GM19025 (cell line): ENCODE measurements around the gene NPAS3.

ENCODE experiments used
- ATAC-seq: cut with Tn5 transposase; IDR thresholded peaks from one replicate; pipeline ENCODE4 v1.9.1; 2021; ENCODE audit warnings: mild to moderate bottlenecking, low read depth, moderate library complexity; ENCODE audit not compliant: unreplicated experiment

Gene NPAS3

DNA sequence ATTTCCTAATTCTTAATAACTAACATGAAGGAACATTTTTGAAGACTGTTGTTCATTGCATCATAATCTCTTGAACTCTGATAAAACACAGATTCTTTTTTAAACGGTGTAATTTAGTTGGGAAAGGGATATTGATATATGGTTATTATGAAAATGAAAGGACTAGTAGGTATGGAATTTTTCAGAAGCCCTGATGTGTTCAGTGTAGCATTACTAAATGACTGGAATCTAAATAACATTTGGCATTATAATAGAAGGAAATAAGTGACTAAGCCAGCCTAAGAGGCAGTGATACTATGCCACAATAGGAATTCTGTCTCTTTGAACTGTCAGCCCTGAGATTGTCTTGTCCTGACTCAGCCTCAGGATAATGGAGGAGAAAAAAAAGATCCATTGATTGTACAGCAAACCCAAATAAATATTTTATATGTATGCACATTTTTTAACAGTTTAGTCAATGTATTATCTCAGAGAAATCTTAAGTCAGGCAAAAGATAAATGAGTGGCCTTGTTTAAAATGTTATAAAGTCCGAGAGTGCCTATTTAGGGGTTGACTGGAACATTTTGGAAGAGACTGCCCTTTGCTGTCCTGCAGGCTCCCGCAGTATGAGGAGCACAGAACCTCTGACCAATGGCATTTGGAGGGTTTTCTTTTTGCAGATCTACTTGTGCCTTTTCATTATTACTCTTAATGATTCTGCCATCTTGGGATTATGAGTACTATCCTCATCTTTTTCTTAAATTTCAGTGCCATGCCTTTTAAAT is 741.0 kb downstream of the NPAS3 start:
- no peak for ATAC-seq

- no peak for ATAC-seq
Observed at GRCh38 chr14:33680873-33681272, 742.2 kb downstream of the NPAS3 start.

DNA sequence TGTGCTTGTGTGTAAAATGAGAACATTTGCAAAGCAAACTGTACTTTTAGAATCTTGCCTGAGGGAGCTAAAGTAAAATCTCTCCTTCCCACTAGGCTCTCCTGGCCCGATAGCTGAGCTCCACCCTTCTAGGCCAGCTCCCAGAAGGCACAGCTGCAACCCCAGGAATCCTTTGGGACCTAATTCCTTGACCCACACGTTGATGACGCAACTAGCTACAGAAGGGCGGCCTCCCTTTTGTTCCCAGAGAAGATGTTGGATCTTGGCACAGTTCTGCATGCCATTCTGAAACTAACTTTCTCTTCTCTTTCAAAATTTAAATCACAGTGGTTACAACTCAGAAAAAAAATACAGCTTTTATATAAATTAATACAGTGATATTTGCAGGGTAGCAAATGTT is 744.1 kb downstream of the NPAS3 start:
- ATAC-seq: no peak

DNA sequence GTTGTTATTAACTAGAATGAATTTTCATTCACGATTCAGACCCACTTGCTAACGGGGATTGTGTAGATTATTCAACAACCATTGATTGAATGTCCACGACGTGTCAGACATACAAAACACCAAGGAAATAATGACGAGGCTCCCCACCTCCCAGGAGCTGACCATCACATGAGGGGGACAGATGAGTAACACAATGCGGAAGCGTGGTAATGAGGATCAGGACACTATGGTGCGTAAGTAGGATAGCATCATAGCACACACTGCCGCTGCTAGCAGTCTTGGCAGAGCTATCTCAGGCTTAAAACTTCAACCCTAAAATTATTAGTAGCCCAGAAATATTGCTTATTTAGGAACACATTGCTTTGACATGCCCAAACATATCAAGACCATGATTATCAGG is 746.3 kb downstream of the NPAS3 start:
- no peak for ATAC-seq

DNA sequence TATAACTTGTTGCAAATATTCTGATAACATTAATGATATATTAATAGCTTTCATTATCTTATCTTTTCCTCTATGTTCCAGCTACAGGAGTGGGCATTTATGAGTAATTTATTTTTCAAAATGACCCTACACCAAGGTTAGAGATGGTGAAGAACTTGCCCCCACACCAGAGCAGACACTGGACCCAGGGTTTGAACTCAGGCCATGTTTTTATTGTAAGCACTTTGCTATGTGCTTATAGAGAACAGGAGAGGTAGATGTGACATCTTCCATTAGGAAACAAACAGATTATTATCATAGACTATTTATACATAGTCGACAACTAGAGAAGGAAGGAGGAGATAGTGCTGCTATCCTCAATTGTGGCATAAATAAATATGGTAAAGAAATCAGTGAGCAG is 747.0 kb downstream of the NPAS3 start:
- ATAC-seq: no peak

- ATAC-seq: no peak
Observed at GRCh38 chr14:33686218-33686617, 747.5 kb downstream of the NPAS3 start.

DNA sequence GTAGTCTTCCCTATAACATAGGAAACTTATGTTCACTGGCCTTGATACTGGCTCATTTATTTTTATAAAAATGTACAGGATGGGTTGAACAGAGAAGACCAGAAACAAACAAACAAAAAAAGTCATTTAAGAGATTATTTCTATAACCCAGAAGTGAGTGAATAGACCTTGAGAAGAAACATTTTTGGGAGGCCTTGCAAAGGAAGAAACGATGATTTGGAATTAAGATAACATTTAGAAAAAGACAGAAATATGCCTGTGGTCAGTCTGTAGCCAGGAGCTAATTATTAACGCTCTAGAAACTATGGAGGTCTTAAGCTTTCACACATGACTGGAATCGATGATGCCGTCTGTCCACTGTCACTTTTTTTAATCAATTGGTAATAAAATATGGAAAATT is 748.2 kb downstream of the NPAS3 start:
- ATAC-seq: no peak

- ATAC-seq: no peak
Observed at GRCh38 chr14:33689680-33690079, 751.0 kb downstream of the NPAS3 start.

DNA sequence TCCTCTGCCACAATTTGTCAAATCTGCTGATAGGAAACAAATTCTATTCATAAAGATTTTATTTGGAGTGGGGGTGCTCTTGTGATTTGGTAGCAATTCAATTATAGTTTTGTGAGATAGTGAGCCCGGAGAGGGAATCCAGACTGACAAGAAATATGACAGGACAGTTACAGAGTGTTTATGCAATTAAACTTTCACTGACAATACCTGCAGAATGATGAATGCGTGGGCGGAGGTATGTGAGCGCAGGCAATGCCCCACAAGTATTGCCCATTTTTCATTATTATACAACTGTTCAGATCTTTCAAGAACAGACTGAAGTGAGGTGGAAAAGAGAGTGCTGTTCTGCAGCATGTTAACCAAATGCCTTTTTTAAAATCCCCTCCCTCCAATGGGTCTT is 753.2 kb downstream of the NPAS3 start:
- no peak for ATAC-seq

DNA sequence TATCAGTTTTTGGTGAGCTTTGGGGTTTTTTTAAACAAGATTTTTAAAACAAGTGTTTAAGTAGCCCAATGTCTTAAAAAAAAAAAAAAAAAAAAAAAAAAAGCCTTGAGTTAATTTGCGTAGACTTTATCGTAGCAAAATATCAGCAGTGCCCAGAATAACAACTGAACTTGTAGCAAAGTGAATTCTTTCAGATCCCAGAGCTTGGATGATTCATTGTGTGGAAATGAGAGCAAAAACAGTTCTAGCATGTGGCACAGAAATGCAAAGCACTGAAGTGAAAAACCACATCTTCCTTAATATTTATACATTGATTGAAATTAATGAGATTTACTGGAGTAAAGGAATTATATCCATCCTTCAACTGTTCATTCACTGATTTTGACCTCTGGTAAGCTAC is 754.1 kb downstream of the NPAS3 start:
- ATAC-seq: no peak

DNA sequence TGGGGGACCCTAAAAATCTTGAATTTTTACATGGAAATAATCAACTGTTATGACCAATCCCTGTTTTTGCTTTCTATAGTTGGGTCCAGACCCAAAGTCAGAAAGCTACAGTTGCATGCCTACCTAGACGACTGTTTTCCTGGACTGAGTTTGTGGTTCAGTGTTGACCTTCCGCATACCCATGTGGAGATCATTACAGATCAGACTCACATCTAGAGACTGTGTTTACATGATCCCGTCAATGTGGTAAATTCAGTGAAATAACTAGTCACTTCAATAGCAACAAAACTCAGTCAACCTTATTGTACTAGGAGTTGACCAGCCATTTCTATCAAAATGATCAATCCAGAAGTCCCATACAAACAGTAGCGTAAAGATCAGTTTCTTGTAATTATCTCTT is 754.6 kb downstream of the NPAS3 start:
- ATAC-seq: no peak

DNA sequence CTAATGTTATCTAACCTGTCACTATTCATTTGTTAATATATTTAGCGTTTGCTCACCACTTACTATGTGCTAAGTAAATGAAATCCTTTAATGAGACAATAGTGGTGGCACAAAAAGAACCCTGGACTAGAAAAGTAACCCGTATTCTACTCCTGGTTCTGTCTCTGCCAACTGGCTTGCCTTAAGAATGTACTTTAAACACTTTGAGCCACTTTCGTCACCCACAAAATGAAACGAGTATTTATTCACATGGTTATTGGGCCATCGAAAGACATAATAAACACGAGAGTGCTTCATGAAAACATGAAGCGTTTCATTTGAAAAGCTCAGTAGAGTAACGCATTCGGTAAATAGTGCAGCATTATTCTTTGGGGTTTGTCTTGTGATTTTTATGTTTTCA is 757.5 kb downstream of the NPAS3 start:
- no peak for ATAC-seq

- ATAC-seq: no peak
Observed at GRCh38 chr14:33699300-33699983, 760.8 kb downstream of the NPAS3 start.

GRCh38 chr14:33700052-33700451 is 761.4 kb downstream of the NPAS3 start:
- no peak for ATAC-seq

- ATAC-seq: no peak
Observed at GRCh38 chr14:33702293-33702692, 763.6 kb downstream of the NPAS3 start.

GRCh38 chr14:33704481-33704880 is 765.8 kb downstream of the NPAS3 start:
- ATAC-seq: no peak

DNA sequence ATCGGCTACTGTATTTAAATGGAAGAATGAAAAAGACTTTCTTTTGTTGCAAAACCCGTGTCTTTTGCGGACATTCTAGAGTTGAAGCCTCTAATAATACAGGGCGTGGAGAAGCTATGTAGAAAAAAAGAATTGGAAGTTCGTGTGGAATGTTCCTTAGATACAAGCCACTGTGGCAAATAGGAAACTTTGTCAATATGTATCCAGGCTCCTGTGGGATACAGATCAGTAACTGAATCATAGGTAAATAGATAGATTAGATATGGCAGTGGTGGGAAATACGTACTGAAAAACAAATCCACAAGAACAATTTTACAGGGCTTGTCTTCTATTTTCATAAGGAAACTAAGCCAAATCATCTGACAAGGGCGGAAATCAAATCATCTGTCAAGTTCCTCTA is 766.8 kb downstream of the NPAS3 start:
- ATAC-seq: no peak

DNA sequence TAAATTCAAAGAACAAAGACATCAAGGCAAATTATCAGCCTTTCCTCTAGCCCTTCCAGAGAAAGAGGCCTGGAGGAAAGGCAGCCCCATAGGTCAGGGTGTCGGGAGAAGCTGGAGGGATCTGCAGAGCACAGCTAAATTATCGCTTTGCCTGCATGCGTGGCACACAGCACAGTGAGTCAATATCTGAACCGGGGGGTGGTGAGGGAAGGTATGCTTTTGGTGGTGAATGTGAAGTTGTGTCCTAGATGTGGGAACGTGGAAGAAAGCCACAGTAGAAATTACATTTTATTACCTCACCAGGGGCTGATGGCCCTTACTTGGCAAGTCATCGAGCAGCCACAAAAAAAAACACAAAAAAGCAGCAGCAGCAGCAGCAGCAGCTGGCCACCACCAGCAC is 769.0 kb downstream of the NPAS3 start:
- ATAC-seq: no peak

- ATAC-seq: no peak
Observed at GRCh38 chr14:33709283-33709682, 770.6 kb downstream of the NPAS3 start.

DNA sequence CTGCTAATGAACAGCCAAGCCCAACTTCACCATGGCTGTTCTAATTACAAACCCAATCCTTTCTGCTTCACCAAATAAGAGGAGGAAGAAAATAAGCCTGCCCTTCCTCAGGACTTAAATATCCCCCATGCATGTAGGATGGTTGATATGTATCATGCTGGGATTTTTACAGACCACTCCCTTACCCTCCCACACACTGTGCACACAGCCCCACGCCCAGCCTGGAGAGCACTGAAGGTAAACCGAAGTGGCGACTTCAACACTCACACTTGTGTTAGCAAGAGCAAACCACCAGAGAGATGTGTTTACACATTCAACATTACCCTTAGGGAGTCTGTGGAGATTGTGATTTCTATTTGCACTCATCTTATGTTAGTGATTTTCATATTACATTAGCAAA is 771.0 kb downstream of the NPAS3 start:
- ATAC-seq: no peak

DNA sequence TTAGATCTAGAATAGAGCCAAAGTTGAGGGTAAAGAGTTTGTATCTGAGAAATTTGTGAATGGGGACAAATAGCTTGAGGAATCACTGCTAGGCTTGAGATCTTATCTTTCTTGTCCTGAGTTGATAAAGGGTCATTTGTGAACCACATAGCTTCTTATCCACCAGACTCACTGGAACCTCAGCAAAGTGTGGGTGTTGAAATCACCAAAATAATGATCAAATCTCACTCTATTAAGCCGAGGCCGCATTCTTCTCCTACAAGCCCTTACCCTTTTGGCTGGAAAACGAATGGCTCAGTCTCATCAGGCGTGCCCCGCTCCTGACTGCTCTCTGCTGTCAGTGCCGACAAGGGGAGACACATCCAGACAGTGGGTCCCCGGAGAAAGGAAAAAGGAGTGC is 771.6 kb downstream of the NPAS3 start:
- no peak for ATAC-seq

DNA sequence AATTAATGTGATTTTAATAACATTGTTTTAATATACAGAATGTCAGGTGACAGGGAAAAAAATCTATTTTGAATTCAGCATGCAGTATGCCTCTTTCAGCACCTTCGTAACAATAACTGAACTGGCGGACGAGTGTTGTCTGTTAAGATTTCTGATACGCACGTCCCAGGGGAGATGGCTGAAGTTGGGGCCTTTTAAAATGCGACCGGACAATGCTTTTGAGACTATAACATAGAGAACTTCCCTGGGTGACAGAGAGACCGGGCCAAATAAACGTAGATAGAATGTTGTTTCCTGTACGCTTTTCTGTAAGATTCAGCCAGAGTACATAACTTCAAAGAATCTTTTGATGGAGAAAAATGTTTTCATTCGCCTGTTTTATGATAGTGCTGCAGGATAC is 772.5 kb downstream of the NPAS3 start:
- ATAC-seq: no peak
